Right lobe of liver (tissue), 4 donors: ENCODE measurements around the gene STXBP5.

Source experiments
- CTCF ChIP-seq, 4 donors: fragments of 200-600 bp in 3 of 4; fragments of 450-650 bp in 1 of 4; IDR thresholded peaks; one replicate each; pipeline versions ENCODE4 v1.5.1 to v1.8.0; 2016 to 2022; ENCODE audit warnings: antibody characterized with exemption in 4 of 4, mild to moderate bottlenecking in 2 of 4
- POLR2A ChIP-seq: fragments of 450-650 bp; IDR thresholded peaks from one replicate; pipeline ENCODE4 v1.6.1; 2017; ENCODE audit warnings: antibody characterized with exemption, mild to moderate bottlenecking
- donor health status: DM: no; HTN: no; CAD: no.
- donor health status: DM: no; HTN: no; CAD: no.
- donor health status: DM: no; HTN: yes; CAD: no.

- TF ChIP-seq CTCF (IDR thresholded peaks at IDR 0.05) (no peak), POLR2A (no peak)
Measured at GRCh38 chr6:147297124-147297523, 92.9 kb downstream of the STXBP5 start.
